Right renal cortex interstitium (tissue), 3 donors: ENCODE measurements around the gene CFL2. TPM values are rescaled to one million over a fixed set of nuclear protein-coding genes. Genes with fewer than 3 reads are reported as not detected.

ENCODE experiments used
- DNase-seq, 3 donors: peaks; one replicate each; pipeline ENCODE4 v3.0.0-alpha.2; 2013; ENCODE audit warnings: low read depth in 3 of 3, low spot score in 2 of 3
- polyA plus RNA-seq, 3 donors: library from polyadenylated mRNA; unstranded; fragments of 120-200 nt; gene quantifications; one replicate each; pipeline ENCODE4 v1.2.1, GENCODE V29; 2013; ENCODE audit not compliant: insufficient read length in 3 of 3

The CFL2 gene
- polyA plus RNA-seq, 3 donors: 74.3 to 79.9 (median 78.2) TPM

- no peak for DNase-seq
Measured at GRCh38 chr14:34678306-34678705, 36.1 kb downstream of the CFL2 start.

GRCh38 chr14:34676516-34677211 lies 37.7 kb downstream of the CFL2 start:
- no peak for DNase-seq

GRCh38 chr14:34673702-34674101 lies 40.7 kb downstream of the CFL2 start:
- no peak for DNase-seq

GRCh38 chr14:34671716-34672115 lies 42.7 kb downstream of the CFL2 start:
- no peak for DNase-seq

- DNase-seq: no peak
Measured at GRCh38 chr14:34668111-34668510, 46.3 kb downstream of the CFL2 start.

GRCh38 chr14:34667007-34667406 lies 47.4 kb downstream of the CFL2 start:
- no peak for DNase-seq

GRCh38 chr14:34665785-34666435 lies 48.5 kb downstream of the CFL2 start:
- DNase-seq: peak in 1 of 3 donors; percentile 31

- no peak for DNase-seq
Measured at GRCh38 chr14:34662561-34663088, 51.8 kb downstream of the CFL2 start.

- DNase-seq: no peak
Measured at GRCh38 chr14:34660796-34661195, 53.6 kb downstream of the CFL2 start.

Other genes with a start within 250 kb of the CFL2 start
- gene EAPP, start 174.9 kb downstream of the CFL2 start, polyA plus RNA-seq: 10 to 100 TPM; 82.9 to 84.3 (median 83.5) TPM
- 100 to 1,000 TPM; 134 to 147 (median 141) TPM for gene SNX6, start 84.4 kb downstream of the CFL2 start, polyA plus RNA-seq
- 10 to 100 TPM; 26.1 to 30.4 (median 27.2) TPM for gene BAZ1A, start 160.8 kb upstream of the CFL2 start, polyA plus RNA-seq